Stimulated activated CD4-positive, alpha-beta T cell treated with anti-CD3 and anti-CD28 coated beads, Interleukin-4, amount 100 ng/mL, for 4 hours (primary cell): ENCODE results near the gene AACS.
A peak's percentile ranks its signal among the peaks of the same experiment; 100 is the strongest.
"Not testable (repeated sequence)": the region's sequence is repeated elsewhere in the genome, so short reads cannot be mapped to it uniquely, and the experiment has no call there.

Experiments
- DNase-seq, 2 experiments: peaks; one replicate each; pipeline ENCODE4 v3.0.0-alpha.2; 2020

The AACS gene, protein sequence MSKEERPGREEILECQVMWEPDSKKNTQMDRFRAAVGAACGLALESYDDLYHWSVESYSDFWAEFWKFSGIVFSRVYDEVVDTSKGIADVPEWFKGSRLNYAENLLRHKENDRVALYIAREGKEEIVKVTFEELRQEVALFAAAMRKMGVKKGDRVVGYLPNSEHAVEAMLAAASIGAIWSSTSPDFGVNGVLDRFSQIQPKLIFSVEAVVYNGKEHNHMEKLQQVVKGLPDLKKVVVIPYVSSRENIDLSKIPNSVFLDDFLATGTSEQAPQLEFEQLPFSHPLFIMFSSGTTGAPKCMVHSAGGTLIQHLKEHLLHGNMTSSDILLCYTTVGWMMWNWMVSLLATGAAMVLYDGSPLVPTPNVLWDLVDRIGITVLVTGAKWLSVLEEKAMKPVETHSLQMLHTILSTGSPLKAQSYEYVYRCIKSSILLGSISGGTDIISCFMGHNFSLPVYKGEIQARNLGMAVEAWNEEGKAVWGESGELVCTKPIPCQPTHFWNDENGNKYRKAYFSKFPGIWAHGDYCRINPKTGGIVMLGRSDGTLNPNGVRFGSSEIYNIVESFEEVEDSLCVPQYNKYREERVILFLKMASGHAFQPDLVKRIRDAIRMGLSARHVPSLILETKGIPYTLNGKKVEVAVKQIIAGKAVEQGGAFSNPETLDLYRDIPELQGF

DNA sequence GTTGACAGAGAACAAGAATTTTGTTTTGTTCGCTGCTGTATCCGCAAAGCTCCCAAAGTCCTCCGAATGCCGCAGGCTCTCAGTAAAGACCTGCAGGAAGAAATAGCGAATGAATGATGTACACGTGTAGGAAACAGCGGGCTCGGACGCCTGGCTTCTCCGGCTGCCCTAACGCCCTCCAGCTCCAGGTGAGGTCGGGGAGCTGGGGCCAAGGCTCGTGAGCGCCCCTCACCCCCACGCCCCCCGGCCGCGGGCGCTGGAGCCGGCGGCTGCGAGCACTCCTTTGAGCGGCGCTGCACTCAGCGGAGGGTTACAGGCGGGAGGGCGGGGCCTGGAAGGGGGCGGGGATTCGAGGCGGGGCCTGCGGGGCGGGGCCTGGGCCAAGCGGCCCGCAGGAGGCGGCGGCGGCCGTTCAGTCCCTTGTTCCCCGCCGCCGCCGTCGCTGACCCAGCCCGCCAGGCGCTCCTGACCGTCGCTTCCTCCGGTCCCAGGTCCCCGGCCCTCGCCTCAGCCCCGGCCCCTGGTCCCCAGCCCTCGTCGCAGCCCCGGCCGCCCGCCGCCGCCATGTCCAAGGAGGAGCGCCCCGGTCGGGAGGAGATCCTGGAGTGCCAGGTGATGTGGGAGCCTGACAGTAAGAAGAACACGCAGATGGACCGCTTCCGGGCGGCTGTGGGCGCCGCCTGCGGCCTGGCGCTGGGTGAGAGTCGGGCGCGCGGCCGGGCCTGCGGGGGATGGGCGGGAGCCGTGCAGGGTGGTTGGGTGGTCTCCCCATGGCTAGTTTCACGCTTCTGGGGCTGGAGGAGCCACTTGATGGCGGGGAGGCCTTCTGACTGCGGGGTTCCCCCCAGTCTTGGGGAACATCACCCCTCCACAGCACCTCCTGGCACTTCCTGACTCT, at the start of gene AACS:
Gene AACS (plus strand): TSS at position 415 of the 898 bp plus-strand sequence. CDS start 150 bp downstream, at position 565.
- DNase-seq, result peak; percentile 64 to 83

DNA sequence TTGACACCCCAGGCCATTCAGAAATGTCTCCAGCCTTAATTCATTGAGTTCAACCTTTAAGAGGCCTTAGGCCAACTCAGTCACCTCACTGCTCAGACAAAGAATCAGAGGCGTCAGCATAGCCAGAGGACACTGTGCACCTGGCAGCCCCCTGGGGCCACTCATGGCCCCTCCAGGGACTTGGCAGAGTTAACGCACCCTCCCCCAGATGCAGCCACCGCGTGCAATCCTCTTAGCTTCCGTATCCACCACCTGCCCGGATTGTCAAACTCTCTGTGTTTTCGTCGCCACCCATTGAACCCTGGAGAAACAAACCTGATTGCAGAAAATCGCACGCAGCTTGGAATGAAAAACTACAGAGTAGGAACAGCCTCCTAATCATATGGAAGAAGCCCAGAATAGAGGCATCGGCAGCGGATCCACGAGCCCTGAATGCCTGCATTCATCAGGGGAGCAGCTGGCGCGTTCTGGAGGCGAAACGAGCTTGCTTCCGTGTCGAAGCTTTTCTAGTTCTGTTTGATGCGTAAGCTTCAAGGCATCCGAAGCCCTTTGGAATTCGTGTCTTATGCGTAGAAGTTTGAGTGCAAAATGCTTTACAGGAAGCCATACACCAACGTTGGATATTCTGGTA, 49.4 kb upstream of the AACS start:
- DNase-seq, result no peak

DNA sequence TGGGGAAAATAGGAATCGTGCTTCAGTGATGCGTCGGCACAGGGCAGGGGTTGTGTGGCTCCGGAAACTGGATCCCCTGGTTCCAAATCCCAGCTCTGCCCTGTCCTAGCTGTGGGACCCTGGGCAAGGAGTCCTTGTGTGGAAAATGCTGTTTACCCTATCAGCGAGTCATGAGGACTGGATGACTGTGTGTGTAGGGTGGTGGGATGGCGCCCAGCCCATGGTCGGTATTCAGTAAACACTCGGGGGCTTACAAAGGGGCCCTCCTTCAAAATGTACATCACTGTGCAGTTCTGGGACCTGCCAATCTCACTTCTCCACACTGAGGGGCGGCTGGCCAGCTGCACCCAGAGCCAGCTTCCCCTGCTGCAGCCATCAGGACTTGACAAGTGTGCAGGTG, 47.4 kb upstream of the AACS start:
- DNase-seq, result no peak

DNA sequence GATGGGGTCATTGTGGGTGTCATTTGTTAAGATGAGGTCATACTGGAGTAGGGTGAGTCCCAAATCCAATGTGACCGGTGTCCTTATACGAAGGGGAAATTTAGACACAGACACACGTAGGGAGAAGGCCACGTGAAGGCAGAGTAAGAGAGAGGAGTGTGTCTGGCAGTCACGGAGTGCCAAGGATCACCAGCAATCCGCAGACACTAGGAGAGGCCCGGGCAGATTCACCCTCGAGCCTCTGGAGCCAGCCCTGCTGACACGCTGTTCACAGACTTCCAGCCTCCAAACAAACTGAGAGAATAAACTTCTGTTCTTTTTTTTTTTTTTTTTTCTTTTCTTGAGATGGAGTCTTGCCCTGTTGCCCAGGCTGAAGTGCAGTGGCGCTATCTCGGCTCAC, 46.9 kb upstream of the AACS start:
- DNase-seq, result no peak

DNA sequence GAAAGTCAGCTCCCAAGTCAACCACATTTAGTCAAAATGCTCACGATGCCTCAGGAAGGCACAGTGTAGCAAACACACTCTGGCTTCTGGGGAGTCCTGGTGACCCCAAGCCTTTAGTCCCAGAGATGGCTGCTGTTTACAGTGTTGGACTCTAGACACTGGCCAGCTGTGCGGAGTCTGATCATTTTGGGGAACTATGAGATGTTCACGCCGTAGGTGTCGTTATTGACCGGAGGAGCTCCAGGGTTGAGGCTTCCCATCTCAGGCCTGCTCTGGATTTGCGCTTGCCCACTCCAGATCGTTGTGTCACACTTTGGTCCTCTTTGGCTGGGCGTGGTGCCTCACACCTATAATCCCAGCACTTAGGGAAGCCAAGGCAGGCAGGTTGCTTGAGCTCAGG, 44.1 kb upstream of the AACS start:
- DNase-seq, result no peak

DNA sequence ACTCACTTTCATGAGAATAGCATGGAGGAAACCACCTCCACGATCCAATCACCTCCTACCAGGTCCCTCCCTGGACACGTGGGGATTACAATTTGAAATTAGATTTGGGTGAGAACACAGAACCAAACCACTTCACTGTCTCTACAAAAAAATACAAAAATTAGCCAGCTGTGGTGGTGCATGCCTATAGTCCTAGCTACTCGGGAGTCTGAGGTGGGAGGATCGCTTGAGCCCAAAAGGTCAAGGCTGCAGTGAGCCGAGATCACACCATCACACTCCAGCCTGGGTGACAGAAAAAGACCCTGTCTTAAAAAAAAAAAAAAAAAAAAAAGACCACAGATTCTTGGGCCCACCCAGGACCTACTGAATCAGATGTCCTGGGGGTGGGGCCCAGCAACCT, 43.5 kb upstream of the AACS start:
- DNase-seq, result no peak

DNA sequence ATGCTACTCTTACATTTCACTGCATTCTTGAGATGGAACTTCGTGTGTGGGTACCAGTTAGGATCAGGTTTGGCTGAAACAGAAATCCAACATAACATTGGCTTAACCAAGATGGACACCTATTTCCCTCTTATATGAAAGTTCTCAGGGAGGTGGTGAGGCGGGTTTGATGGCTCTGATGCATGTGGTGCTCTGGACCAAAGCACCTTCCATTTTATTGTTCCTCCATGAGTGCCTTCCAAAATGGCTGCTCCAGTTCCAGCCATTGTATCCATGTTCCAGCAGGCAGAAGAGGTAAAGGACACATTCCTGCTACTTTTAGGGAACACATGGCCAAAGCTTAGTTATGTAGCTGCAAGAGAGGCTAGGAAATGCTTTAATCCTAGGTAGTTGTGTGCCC, 42.2 kb upstream of the AACS start:
- DNase-seq, result no peak

DNA sequence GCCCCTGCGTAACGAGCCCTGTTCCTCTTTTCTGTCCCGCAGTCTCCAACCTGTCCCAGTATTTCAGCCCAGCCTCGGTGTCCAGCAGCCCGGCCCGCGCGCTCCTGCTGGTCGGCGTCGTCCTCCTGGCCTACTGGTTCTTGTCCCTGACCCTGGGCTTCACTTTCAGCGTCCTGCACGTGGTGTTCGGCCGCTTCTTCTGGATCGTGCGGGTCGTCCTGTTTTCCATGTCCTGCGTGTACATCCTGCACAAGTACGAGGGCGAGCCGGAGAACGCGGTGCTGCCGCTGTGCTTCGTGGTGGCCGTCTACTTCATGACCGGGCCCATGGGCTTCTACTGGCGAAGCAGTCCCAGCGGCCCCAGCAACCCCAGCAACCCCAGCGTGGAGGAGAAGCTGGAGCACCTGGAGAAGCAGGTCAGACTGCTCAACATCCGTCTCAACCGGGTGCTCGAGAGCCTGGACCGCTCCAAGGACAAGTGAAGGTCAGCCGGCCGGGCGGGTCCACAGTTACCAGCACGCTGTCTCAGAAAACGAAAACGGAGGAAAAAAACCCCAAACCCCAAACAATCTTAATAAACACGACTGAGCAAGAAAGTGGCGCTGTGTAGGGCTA, 40.2 kb upstream of the AACS start:
- no peak for DNase-seq

DNA sequence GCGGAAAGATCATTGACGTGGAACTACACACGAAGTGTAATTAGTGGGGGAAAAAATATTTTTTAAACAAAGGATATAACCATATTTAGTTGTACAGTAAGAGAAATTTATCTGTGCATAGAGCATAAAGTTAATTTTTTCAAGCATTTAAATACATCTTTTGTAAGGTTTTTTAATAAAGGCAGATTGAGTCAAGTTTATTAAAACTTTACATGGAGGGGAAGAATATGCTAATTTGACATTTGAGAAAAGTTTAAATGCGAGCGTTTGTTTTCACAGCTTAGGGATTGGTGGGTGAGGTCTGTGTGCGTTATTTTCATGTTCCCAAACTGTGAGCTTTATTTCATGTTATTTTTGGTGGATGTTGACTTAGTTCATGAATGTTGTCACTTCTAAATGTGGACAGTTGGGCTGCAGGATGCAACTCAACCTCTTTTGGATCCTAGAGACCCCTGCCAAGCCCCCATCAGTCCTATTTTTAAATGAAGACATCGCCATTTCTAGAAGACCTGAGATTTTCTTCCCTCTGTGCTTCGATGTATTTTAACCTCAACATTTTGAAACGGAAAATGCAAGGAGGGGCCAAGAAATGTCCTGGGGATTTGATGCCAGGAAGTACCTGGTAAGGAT, 39.5 kb upstream of the AACS start:
- DNase-seq, result no peak

DNA sequence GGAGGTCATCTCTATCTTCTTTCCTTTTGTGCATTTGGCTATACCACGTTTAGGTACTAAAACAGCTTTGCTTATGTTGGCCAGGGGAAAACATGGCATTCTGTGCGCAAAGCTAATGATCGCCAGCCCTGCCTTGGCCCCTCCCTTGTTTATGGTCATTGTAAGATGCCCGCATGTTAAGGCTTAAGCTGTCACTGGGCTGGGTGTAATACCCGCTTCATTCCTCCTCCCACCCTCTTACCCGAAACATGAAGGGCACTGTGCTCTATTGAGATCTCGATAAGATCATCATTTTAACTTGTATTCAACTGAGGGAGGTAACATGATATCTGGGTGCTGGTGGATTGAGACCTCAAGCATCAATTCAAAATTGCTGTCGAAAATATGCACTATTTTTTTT, 37.1 kb upstream of the AACS start:
- DNase-seq, result no peak

DNA sequence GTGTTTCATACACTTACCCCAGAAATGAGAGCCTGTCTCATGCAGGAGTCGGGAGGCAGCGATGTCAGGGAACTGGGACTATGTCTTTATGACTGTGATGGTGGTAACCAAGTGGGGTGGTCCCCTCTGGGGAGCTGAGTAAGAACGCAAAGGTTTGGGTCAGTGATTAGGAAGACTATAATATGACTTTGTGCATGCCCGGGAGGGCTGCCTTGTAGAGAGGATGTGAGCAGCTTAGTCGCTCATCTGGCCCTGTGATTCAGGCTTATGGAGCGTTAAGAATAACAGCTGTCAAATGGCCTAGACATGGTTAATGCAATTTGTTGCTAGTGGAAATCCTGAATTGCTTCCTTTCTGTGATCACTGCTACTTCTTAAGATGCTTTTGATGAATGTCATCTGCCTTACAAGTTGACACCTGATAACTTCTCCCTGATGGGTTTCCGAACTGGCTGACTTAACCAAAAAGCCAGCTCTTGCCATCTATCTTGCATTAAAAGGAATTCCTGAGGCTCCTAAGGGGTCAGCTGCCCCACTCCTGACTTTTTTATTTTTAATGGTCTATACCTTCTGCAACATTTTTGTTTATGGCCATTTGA, 35.4 kb upstream of the AACS start:
- DNase-seq, result no peak

DNA sequence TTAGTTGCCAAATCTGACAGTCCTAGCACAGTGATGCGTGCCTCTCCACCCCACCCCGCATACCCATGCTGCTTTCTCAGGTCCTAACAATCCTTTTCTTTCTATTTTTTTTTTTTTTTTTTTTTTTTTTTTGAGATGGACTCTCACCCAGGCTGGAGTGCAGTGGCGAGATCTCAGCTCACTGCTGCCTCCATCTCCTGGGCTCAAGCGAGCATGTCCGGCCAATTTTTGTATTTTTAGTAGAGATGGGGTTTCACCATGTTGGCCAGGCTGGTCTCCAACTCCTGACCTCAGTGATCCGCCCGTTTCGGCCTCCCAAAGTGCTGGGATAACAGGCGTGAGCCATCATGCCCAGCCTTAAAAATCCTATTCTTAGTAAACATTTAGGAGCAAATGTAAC, 33.8 kb upstream of the AACS start:
- DNase-seq, result not testable (repeated sequence)

DNA sequence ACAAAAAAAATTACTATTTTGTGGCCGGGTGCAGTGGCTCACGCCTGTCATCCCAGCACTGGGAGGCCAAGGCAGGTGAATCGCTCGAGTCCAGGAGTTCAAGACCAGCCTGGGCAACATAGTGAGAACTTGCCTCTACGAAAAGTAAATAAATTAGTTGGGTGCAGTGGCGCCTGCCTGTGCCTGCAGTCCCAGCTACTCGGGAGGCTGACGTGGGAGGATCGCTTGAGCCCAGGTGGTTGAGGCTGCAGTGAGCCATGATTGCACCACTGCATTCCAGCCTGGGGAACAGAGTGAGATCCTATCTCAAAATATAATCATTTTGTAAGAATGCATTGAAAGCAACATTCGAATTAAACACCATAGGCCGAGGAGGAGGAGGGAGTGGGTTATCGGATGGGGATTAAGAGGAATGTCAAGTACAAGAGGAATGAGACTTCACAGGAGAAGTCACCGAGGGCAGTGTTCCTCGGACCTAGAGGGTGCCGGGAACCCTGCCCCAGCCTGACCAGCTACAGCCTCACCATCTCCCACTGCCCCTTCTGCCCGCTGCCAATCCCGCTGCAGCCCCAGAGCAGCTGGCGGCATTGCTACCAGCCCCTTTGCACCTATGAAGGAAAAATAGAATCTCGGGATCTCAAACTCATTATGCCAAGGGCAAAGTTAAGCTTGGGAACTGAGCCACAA, 32.6 kb upstream of the AACS start:
- DNase-seq, result no peak

DNA sequence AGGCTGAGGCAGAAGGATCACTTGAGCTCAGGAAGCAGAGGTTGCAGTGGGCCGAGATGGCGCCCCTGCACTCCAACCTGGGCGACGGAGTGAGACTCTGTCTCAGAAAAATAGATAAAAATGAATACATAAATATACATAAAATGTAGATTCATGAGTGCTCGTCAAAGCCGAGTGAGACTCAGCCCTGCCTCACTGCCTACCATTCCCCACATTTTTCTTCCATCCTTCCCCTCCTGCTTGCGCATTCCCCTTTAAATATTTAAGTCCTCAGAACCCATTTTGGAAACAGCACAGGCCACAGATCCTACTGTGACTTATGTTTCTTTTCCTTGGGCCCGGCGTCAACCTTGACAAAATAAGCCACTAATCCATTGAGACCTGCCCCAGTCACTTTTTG, 31.9 kb upstream of the AACS start:
- DNase-seq, result no peak

DNA sequence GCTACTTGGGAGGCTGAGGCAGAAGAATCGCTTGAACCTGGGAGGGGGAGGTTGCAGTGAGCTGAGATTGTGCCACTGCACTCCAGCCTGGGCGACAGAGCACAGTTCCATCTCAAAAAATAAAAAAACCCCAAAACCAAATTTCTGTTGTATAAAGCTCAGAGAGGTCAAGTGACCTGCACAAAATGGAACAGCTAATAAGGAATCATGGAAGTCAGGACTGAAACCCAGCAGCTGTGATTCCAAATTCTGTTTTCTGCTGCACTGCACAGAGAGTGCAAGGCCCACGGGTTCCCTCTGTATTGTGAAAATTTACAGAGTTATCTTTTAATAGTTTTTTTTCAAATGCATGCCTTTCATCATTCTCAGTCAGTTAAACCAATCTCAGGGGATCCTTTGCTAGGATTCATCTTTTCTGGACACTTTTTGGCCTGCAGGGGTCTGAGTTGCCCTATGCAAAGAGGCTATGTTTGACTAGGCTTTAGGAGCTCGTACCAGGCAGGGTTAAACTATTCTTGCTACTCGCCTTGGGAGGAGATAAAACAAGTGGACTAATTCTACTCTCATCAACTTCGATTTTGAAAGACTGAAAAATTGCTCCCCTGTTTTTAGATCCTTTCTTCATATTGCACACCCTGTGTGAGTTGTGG, 26.1 kb upstream of the AACS start:
- DNase-seq, result no peak

DNA sequence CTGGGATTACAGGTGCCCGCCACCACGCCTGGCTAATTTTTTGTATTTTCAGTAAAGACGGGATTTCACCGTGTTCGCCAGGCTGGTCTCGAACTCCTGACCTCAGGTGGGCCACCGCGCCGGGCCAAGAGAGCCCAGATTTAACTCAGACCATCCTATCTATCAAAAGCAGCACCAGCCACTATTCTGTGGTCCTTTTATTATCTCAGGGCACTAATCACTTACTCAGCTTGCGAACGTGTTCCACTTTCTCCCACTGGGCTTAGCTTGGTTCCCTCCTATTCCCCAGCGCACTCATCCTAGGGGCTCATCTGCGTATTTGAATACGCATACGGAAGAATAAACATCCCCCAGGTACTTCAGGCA, 16.2 kb upstream of the AACS start:
- DNase-seq, result no peak

DNA sequence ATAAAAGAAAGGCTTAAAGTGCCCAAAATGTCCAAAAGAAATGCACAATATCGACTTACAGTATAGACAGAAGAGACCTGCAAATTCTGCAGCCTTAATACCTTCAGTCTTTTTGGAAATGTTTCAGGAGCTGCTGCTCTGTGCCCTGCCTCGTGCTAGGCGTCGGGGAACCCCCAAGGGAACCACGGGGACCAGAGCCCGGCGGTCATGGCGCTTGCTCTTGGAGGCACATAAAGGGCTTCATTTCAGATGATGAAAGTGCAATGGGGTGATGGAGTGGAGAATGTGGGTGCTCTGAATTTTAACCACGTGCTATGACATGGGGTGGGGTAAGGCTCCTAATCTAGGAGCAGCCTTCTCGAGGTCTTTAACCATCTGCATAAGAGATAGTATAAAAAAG, 14.8 kb upstream of the AACS start:
- no peak for DNase-seq

DNA sequence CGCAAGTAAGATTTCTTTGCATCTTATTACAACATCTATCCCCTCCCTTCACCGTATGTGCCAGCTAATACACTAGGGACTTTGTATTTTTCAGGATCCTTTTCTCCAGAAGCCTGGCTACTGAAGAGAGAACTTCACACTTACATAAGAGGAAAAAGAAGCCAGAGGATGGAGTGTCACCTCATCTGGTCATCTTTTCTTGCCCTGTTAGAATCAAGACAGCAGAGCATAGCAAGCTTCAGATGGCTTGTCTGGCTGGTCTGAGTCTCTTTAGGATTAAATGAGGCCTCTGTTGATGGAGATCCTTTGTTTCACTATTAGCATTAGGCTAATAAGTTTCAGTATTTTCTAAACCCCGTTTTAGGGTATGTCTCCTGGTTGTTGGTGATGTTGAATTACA, 14.4 kb upstream of the AACS start:
- DNase-seq, result no peak

DNA sequence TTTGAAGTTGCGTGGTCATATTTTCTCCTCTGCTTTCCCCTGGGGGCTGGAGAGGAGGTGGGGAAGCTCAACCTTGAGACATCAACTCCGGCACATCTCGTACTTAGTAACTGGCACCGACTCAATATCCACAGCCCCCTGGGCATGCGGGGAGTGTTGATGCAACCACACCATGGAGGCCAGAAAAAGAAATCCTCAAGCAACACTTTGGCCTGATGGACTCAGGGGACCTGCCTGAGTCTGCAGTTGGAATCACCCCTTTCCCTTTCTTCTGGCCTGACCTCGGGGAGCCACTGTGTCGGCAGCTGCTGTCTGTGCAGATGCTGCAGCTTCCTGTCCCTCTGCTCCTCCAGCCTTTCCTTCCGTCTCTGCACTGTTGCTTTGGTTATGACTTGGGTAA, 11.4 kb upstream of the AACS start:
- DNase-seq, result no peak

DNA sequence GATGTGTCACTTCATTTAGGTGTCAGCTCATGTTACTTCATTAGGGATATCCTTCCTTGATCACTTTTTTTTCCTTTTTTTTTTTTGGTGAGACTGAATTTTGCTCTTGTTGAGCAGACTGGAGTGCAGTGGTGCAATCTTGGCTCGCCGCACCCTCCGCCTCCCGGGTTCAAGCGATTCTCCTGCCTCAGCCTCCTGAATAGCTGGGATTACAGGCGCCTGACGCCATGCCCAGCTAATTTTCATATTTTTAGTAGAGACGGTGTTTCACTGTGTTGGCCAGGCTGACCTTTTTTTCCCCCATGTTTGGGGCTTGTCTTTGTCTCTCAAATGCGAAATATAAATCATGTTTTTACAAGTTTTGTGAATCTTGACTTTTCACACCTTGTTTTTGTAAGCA, 9.6 kb upstream of the AACS start:
- no peak for DNase-seq

DNA sequence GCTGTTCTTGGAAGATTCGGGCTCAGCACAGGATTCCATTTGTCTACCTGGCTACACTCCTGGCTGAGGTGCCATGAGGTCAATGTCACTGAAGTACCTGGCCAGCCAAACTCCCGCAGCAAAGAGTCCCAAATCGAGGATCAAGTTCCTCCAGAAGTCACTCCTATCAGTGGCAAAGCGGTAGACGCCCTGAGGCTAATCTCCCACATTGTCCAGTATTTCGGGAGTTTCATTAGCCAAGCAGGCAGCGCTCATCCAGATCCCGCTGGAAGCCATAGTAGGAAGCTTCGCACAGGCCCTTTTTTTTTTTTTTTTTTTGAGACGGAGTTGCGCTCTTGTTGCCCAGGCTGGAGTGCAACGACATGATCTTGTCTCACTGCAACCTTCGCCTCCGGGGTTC, 8.9 kb upstream of the AACS start:
- DNase-seq, result no peak
